ENCODE data around the gene FHIT. TPM values are rescaled to one million over a fixed set of nuclear protein-coding genes. Genes with fewer than 3 reads are reported as not detected.

FHIT gene
- total RNA-seq, 4 donors from 2014 or later, result 3.5 to 17.0 (median 16.7) TPM

DNA sequence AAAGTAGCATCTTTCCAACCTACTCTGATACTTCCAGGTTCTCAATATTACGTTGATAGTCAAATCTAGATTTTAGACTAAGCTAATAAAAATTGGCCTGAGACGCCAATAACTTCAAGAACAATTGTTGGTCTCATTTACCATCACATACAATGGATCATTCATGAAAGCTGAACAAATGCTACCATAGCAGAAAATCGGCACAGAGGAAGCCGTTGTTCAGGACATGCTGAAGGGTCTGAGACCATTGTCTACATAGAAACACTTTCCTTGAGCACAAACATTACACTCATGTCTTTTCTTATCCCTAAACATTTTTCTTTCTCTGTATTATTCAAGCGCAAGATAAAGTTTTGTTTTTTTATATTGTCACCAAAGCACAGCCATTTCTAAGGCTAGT is 37.2 kb upstream of the FHIT start:
- no peak overlapping the region for H3K4me3 ChIP-seq
- no peaks in the 10 kb centered on the region for H3K4me1 ChIP-seq
- no peaks in the 10 kb centered on the region for H3K27me3 ChIP-seq
- no peaks in the 10 kb centered on the region for H3K9me3 ChIP-seq
- DNase-seq, result no peak
- no peaks in the 10 kb centered on the region for H3K36me3 ChIP-seq
- TF ChIP-seq POLR2A (IDR thresholded peaks at IDR 0.05), result no peak
- no peak for TF ChIP-seq CTCF (IDR thresholded peaks at IDR 0.05)
- no peak overlapping the region for H3K27ac ChIP-seq

- DNase-seq, result no peak
- Histone ChIP-seq H3K4me1 (no peaks in the 10 kb centered on the region), H3K36me3 (no peaks in the 10 kb centered on the region), H3K27ac (no peak overlapping the region), H3K27me3 (no peaks in the 10 kb centered on the region), H3K4me3 (no peak overlapping the region), H3K9me3 (no peaks in the 10 kb centered on the region)
- no peak for TF ChIP-seq POLR2A (IDR thresholded peaks at IDR 0.05)
- TF ChIP-seq CTCF (IDR thresholded peaks at IDR 0.05), result no peak
Measured at GRCh38 chr3:61283876-61284275, 32.6 kb upstream of the FHIT start.

GRCh38 chr3:61278713-61279112 is 27.5 kb upstream of the FHIT start:
- H3K9me3 ChIP-seq, result no peaks in the 10 kb centered on the region
- H3K36me3 ChIP-seq, result no peaks in the 10 kb centered on the region
- DNase-seq, result no peak
- H3K27ac ChIP-seq, result no peak overlapping the region
- H3K4me3 ChIP-seq, result no peak overlapping the region
- H3K4me1 ChIP-seq, result no peaks in the 10 kb centered on the region
- H3K27me3 ChIP-seq, result no peaks in the 10 kb centered on the region
- TF ChIP-seq POLR2A (IDR thresholded peaks at IDR 0.05) (no peak), CTCF (IDR thresholded peaks at IDR 0.05) (no peak)

- Histone ChIP-seq H3K4me3 (no peak overlapping the region), H3K36me3 (no peaks in the 10 kb centered on the region), H3K9me3 (no peaks in the 10 kb centered on the region), H3K4me1 (no peaks in the 10 kb centered on the region), H3K27me3 (no peaks in the 10 kb centered on the region), H3K27ac (no peak overlapping the region)
- DNase-seq, result no peak
- TF ChIP-seq POLR2A (IDR thresholded peaks at IDR 0.05) (no peak), CTCF (IDR thresholded peaks at IDR 0.05) (no peak)
Measured at GRCh38 chr3:61277411-61277810, 26.2 kb upstream of the FHIT start.

DNA sequence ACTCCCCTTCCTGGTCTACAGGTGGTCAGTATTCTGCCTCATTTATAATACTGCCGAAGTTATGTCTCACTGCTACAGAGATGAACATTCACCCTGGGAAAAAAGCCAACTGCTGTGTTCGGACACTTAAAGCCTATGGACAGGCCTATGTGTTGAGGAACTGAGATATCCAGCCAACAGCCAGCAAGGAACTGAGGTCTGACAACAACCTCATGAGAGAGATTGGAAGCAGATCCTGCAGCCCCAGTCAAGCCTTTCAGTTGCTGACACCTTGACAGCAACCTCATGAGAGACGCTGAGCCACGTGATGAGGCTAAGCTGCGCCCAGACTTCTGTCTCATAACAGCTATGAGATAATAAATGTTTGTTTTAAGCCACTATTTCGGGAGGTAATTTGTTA is 18.2 kb upstream of the FHIT start:
- Histone ChIP-seq H3K27me3 (no peaks in the 10 kb centered on the region), H3K4me1 (no peaks in the 10 kb centered on the region), H3K27ac (no peak overlapping the region), H3K36me3 (no peaks in the 10 kb centered on the region), H3K9me3 (no peaks in the 10 kb centered on the region), H3K4me3 (no peak overlapping the region)
- DNase-seq, result no peak
- TF ChIP-seq CTCF (IDR thresholded peaks at IDR 0.05) (no peak), POLR2A (IDR thresholded peaks at IDR 0.05) (no peak)

- Histone ChIP-seq H3K27ac (no peak overlapping the region), H3K4me3 (no peak overlapping the region), H3K27me3 (no peaks in the 10 kb centered on the region), H3K9me3 (no peaks in the 10 kb centered on the region), H3K36me3 (no peaks in the 10 kb centered on the region), H3K4me1 (no peaks in the 10 kb centered on the region)
- no peak for DNase-seq
- TF ChIP-seq POLR2A (IDR thresholded peaks at IDR 0.05), result no peak
Measured at GRCh38 chr3:61268644-61269043, 17.4 kb upstream of the FHIT start.

Data from Peyer's patch (tissue), 4 donors.